DOHH2 (cell line): ENCODE results near the gene SHISA7.

Source experiments
- EZH2phosphoT487 ChIP-seq: fragments of 200-600 bp; sonication (generic); IDR thresholded peaks from 2 replicates; pipeline ENCODE4 v1.6.1; 2017; ENCODE audit warnings: borderline replicate concordance, mild to moderate bottlenecking, antibody characterized with exemption, low read length, moderate library complexity, mixed read lengths
- TF ChIP-seq, protein P1 (sequence below): fragments of 200-600 bp; sonication (generic); IDR thresholded peaks from one replicate; pipeline ENCODE4 v1.5.1; 2014; ENCODE audit warnings: antibody characterized with exemption, mild to moderate bottlenecking, low read depth, low read length; ENCODE audit not compliant: poor library complexity, severe bottlenecking

DNA sequence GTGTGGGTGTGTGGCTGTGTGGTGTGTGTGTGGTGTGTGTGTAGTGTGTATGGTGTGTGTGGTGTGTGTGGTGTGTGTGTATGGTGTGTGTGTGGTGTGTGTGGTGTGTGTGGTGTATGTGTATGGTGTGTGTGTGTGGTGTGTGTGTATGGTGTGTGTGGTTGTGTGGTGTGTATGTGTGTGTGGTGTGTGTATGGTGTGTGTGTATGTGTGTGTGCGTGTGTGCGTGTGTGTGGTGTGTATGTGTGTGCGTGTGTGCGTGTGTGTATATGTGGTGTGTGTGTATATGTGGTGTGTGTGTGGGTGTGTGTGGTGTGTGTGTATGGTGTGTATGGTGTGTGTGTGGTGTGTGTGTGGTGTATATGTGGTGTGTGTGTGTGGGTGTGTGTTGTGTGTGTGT, 8.1 kb downstream of the SHISA7 start:
- TF ChIP-seq, protein P1, sequence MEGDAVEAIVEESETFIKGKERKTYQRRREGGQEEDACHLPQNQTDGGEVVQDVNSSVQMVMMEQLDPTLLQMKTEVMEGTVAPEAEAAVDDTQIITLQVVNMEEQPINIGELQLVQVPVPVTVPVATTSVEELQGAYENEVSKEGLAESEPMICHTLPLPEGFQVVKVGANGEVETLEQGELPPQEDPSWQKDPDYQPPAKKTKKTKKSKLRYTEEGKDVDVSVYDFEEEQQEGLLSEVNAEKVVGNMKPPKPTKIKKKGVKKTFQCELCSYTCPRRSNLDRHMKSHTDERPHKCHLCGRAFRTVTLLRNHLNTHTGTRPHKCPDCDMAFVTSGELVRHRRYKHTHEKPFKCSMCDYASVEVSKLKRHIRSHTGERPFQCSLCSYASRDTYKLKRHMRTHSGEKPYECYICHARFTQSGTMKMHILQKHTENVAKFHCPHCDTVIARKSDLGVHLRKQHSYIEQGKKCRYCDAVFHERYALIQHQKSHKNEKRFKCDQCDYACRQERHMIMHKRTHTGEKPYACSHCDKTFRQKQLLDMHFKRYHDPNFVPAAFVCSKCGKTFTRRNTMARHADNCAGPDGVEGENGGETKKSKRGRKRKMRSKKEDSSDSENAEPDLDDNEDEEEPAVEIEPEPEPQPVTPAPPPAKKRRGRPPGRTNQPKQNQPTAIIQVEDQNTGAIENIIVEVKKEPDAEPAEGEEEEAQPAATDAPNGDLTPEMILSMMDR = no peak
- TF ChIP-seq EZH2phosphoT487 = no peak
